Measurements from ENCODE around the gene TMEM132D.

The TMEM132D gene

DNA sequence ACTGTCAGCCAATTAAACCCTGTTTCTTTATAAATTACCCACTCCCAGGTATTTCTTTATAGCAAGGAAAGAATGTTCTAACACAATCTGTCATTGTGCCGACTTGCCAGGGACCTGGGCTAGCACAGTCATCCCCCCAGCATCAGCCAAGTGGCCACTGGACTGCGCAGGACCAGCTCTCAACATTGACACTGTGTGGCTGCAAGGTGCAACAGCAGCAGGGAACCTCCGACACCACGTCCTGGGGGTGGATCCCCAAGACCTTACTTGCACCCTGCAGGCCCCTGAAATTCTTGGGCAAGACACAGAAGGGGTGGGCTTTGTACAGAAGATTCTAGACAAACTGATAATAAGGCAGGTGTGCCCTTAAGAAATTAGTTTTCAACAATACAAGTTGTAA, 741.0 kb downstream of the TMEM132D start:
- H3K4me3 ChIP-seq (ENCODE audit: low read length): no peak overlapping the region
- TF ChIP-seq, protein P1, sequence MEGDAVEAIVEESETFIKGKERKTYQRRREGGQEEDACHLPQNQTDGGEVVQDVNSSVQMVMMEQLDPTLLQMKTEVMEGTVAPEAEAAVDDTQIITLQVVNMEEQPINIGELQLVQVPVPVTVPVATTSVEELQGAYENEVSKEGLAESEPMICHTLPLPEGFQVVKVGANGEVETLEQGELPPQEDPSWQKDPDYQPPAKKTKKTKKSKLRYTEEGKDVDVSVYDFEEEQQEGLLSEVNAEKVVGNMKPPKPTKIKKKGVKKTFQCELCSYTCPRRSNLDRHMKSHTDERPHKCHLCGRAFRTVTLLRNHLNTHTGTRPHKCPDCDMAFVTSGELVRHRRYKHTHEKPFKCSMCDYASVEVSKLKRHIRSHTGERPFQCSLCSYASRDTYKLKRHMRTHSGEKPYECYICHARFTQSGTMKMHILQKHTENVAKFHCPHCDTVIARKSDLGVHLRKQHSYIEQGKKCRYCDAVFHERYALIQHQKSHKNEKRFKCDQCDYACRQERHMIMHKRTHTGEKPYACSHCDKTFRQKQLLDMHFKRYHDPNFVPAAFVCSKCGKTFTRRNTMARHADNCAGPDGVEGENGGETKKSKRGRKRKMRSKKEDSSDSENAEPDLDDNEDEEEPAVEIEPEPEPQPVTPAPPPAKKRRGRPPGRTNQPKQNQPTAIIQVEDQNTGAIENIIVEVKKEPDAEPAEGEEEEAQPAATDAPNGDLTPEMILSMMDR (IDR thresholded peaks at IDR 0.05; ENCODE audit: insufficient read depth, low read depth, low read length, missing control alignments): no peak
- no peak for DNase-seq (ENCODE audit: low read depth)

DNA sequence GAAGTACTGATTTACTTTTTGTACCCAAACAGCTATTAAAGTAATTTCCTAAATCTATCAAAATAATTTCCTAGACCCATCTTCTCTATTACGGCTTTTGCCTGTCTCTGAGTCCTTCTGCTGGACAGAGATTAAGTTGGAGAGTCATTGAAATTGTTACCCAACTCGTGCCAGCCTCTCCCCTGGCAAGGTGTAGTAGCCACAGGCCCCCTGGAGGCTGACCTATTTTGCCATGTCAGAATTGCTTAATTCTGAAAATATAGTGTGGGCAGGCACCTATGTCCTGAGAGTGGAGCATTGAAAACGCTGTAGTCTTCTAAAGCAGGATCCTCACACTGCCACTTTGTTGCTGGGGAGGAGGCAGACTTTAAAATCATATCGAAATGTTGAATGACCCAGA, 742.3 kb downstream of the TMEM132D start:
- no peak overlapping the region for H3K4me3 ChIP-seq (ENCODE audit: low read length)
- TF ChIP-seq, protein P1 (IDR thresholded peaks at IDR 0.05; ENCODE audit: insufficient read depth, low read depth, low read length, missing control alignments): no peak
- no peak for DNase-seq (ENCODE audit: low read depth)

DNA sequence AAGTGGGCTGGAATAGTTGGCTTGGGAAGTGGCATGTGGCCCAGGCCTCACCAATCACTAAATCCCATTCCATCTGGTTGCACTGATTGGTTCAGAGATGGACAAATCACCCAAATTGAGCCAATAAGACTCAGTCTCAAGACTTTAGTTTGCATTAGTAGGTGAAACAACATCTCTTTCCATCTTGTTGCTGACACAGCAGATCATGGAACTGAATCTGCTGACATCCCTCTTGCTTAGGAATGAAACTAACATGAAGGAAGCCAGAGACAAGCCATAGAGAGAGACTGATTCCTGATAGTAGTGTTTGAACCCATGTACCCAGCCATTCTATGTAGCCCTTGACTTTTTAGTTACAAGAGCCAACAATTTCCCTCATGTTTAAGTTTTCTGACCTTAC, 743.5 kb downstream of the TMEM132D start:
- no peak for DNase-seq (ENCODE audit: low read depth)
- H3K4me3 ChIP-seq (ENCODE audit: low read length): no peak overlapping the region
- TF ChIP-seq, protein P1 (IDR thresholded peaks at IDR 0.05; ENCODE audit: insufficient read depth, low read depth, low read length, missing control alignments): no peak

DNA sequence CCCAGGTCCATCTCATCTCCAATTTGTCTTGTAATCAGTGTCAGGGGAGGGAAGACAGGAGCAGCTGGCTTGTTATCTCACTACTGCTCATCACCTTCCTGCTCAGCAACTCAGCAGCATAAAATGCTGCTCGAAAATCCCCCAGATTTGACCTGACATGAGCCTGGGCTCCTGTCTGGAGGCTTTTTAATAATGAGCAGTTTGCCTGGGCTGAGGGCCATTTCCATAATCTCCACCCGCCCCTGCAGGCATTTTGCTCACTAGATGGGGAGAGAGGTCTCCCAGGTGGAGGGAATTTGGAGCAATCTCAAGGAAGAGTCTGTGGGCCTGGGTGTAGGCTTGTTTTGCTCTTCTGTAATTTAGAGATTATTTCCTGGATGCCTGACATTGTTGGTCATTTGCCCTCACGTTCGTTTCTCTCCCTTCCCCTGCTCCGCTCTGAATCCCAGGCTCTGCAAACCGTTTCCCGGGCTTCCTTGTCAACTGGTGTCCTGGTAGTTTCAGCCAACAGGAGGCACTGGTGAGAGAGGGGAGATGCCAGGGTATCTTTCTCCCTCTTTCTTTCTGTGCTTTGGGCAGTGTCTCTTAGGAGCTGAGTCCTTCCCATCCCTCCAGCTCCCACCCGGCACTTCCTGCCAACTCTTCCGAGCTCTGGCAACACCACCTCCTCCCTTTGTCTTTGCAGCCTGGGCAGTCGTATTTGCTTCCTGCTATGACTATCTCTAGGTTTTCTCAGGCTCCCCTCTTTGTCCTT, 751.3 kb downstream of the TMEM132D start:
- DNase-seq (ENCODE audit: low read depth): no peak
- H3K4me3 ChIP-seq (ENCODE audit: low read length): no peak overlapping the region
- TF ChIP-seq, protein P1 (IDR thresholded peaks at IDR 0.05; ENCODE audit: insufficient read depth, low read depth, low read length, missing control alignments): no peak

DNA sequence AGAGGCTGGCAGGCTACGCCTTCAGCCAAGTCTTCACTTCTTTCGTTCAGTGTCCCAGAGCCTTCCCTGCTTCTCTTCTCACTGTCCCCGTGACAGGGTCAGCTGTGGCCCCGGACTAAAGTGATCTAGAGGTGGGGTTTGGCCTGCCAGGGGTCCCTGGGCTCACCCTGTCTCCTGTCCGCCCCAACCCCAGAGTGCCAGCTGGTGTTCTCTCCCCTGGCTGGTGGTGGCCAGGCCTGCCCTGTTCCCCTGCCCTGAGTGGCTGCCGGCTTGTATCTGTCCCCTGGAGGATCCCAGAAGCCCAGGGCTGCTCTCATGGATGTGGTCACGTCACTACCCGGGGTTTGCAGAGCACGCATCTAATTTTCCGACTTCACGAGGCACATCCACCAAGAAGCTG, 753.1 kb downstream of the TMEM132D start:
- TF ChIP-seq, protein P1 (IDR thresholded peaks at IDR 0.05; ENCODE audit: insufficient read depth, low read depth, low read length, missing control alignments): no peak
- no peak overlapping the region for H3K4me3 ChIP-seq (ENCODE audit: low read length)
- DNase-seq (ENCODE audit: low read depth): no peak

DNA sequence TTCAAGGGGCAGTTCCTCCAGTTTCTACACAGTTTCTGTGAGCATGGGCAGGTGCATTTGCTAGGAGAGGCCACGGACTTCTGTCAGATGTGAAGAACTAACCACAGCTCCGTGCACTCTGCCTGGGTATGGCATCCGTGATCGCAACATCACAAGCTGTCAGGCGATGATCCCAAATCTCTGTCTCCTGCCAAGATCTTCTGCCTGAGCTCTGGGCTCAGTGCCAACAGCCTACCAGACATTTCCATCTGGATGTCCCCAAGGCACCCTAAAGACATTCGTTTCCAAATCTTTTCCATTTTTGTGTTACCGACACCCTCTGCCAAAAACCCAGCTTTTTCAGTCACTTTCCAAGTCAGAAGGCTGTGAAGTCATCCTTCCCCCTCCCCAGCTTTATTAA, 758.4 kb downstream of the TMEM132D start:
- TF ChIP-seq, protein P1 (IDR thresholded peaks at IDR 0.05; ENCODE audit: insufficient read depth, low read depth, low read length, missing control alignments): no peak
- DNase-seq (ENCODE audit: low read depth): no peak
- H3K4me3 ChIP-seq (ENCODE audit: low read length): no peak overlapping the region

DNA sequence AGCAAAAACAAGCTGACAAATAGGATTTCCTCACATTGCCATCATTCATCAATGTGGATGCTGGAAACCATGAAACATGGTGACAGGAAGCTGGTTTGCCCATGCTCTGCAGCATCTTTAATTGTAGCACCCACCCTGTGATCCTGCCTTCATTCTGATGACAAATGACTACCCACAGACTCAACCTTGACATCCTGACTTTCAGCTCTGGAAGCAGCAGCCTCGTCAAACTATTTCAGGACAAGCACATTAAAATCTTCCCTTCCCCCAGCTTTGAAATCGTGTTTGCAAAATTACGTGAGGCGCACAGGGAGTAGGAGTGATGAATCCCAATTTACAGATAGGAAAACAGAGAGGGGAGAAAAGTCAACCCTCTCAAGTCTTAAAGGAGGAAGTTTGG, 765.0 kb downstream of the TMEM132D start:
- H3K4me3 ChIP-seq (ENCODE audit: low read length): no peak overlapping the region
- TF ChIP-seq, protein P1 (IDR thresholded peaks at IDR 0.05; ENCODE audit: insufficient read depth, low read depth, low read length, missing control alignments): no peak
- no peak for DNase-seq (ENCODE audit: low read depth)

Measured in epithelial cell of esophagus (primary cell).